Lung microvascular endothelial cell (primary cell): Measurements from ENCODE around the gene SYT7. TPM values are rescaled to one million over a fixed set of nuclear protein-coding genes. Genes with fewer than 3 reads are reported as not detected.

Source experiments
- DNase-seq, 2 donors: peaks; one replicate each; pipeline versions ENCODE4 v3.0.0 to v3.0.0-alpha.2; 2010; ENCODE audit warnings: low read depth in 2 of 2
- total RNA-seq: library from RNA; depleted of rRNA; stranded (reverse); fragments of >200 nt; gene quantifications from 2 replicates; pipeline ENCODE4 v1.2.1, GENCODE V29; 2014

The SYT7 gene
- total RNA-seq, 1 donor from 2014 or later = 0.20 TPM

GRCh38 chr11:61554172-61554988 is 26.5 kb downstream of the SYT7 start:
- no peak for DNase-seq

- no peak for DNase-seq
These were observed 27.3 kb downstream of the SYT7 start for GRCh38 chr11:61553373-61554171.

GRCh38 chr11:61552108-61552635 is 28.7 kb downstream of the SYT7 start:
- no peak for DNase-seq

- peak in 1 of 2 donors; percentile 5 for DNase-seq
These were observed 29.2 kb downstream of the SYT7 start for GRCh38 chr11:61551634-61552033.

GRCh38 chr11:61550665-61551227 is 30.1 kb downstream of the SYT7 start:
- DNase-seq = no peak

- no peak for DNase-seq
These were observed 31.0 kb downstream of the SYT7 start for GRCh38 chr11:61549662-61550568.

GRCh38 chr11:61549177-61549576 is 31.7 kb downstream of the SYT7 start:
- no peak for DNase-seq

GRCh38 chr11:61547246-61547645 is 33.6 kb downstream of the SYT7 start:
- DNase-seq = no peak

GRCh38 chr11:61546663-61547062 is 34.2 kb downstream of the SYT7 start:
- no peak for DNase-seq

GRCh38 chr11:61545921-61546320 is 35.0 kb downstream of the SYT7 start:
- DNase-seq = no peak

- DNase-seq = peak; percentile 17 to 27
These were observed 35.5 kb downstream of the SYT7 start for GRCh38 chr11:61545341-61545740.

GRCh38 chr11:61544466-61544865 is 36.4 kb downstream of the SYT7 start:
- DNase-seq = no peak

GRCh38 chr11:61543606-61544306 is 37.1 kb downstream of the SYT7 start:
- no peak for DNase-seq

GRCh38 chr11:61542705-61543104 is 38.2 kb downstream of the SYT7 start:
- DNase-seq = no peak

GRCh38 chr11:61542024-61542461 is 38.8 kb downstream of the SYT7 start:
- DNase-seq = no peak

- DNase-seq = no peak
These were observed 39.3 kb downstream of the SYT7 start for GRCh38 chr11:61541598-61541997.

- DNase-seq = no peak
These were observed 40.3 kb downstream of the SYT7 start for GRCh38 chr11:61540528-61540927.

- no peak for DNase-seq
These were observed 41.0 kb downstream of the SYT7 start for GRCh38 chr11:61539831-61540357.

- no peak for DNase-seq
These were observed 41.9 kb downstream of the SYT7 start for GRCh38 chr11:61539006-61539405.

GRCh38 chr11:61538636-61538961 is 42.3 kb downstream of the SYT7 start:
- no peak for DNase-seq
